Duodenal mucosa (tissue), 2 donors: ENCODE results near the gene STRBP.
"Not testable (repeated sequence)": the region's sequence is repeated elsewhere in the genome, so short reads cannot be mapped to it uniquely, and the experiment has no call there.

Source experiments
- H3K27ac ChIP-seq: one replicate; pipeline ENCODE4 v1.7.0; 2013; ENCODE audit warnings: low read depth, low read length
- H3K27me3 ChIP-seq, 2 donors: one replicate each; pipeline ENCODE4 v1.7.0; 2013; ENCODE audit warnings: low read length in 2 of 2, control low read depth in 1 of 2; ENCODE audit not compliant: insufficient read depth in 2 of 2, control insufficient read depth in 1 of 2
- H3K36me3 ChIP-seq, 2 donors: one replicate each; pipeline ENCODE4 v1.7.0; 2013; ENCODE audit warnings: low read length in 2 of 2, control low read depth in 1 of 2; ENCODE audit not compliant: insufficient read depth in 2 of 2, control insufficient read depth in 1 of 2
- H3K4me1 ChIP-seq, 2 donors: one replicate each; pipeline ENCODE4 v1.7.0; 2013; ENCODE audit warnings: low read length in 2 of 2, control low read depth in 1 of 2; ENCODE audit not compliant: insufficient read depth in 2 of 2, control insufficient read depth in 1 of 2
- H3K4me3 ChIP-seq, 2 donors: one replicate each; pipeline ENCODE4 v1.7.0; 2013; ENCODE audit warnings: low read length in 2 of 2, low read depth in 1 of 2
- H3K9ac ChIP-seq, 2 donors: one replicate each; pipeline ENCODE4 v1.7.0; 2013; ENCODE audit warnings: low read length in 2 of 2, low read depth in 1 of 2
- H3K9me3 ChIP-seq, 2 donors: one replicate each; pipeline ENCODE4 v1.7.0; 2013; ENCODE audit warnings: low read length in 2 of 2, control low read depth in 1 of 2; ENCODE audit not compliant: control insufficient read depth in 1 of 2

Gene STRBP

GRCh38 chr9:123283455-123283854 lies 15.1 kb upstream of the STRBP start:
- H3K4me3 ChIP-seq = no peak overlapping the region
- peaks cover 5 to 10% of the 10 kb centered on the region in 2 donors for H3K27me3 ChIP-seq
- H3K36me3 ChIP-seq = no peaks in the 10 kb centered on the region

DNA sequence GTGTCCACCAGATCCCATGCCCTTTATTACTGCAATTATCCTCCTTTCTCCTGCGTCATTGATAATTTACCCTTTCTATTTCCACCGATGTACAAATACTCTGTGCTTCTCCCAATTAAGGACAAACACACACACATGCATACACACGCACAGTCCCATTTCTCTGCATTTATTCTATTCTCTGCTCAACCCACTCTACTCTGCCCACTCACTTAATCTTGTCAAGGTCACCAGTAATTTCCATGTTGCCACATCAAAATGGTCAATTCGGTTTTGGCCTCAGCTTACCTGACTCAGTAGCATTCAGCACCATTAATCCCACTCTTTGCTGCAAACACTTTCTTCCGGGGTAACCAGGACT lies 14.6 kb upstream of the STRBP start:
- Histone ChIP-seq H3K36me3 (no peaks in the 10 kb centered on the region), H3K4me3 (no peak overlapping the region), H3K9ac (no peak overlapping the region), H3K27me3 (peaks cover 5 to 10% of the 10 kb centered on the region in 2 donors), H3K9me3 (no peaks in the 10 kb centered on the region), H3K27ac (no peak overlapping the region), H3K4me1 (peaks cover 0 to 3% of the 10 kb centered on the region in 2 donors)

More at GRCh38 chr9:123283455-123283854, 15.1 kb upstream of the STRBP start:
- H3K9me3 ChIP-seq = no peaks in the 10 kb centered on the region
- no peak overlapping the region for H3K9ac ChIP-seq
- no peak overlapping the region for H3K27ac ChIP-seq
- H3K4me1 ChIP-seq = peaks cover 0 to 3% of the 10 kb centered on the region in 2 donors

DNA sequence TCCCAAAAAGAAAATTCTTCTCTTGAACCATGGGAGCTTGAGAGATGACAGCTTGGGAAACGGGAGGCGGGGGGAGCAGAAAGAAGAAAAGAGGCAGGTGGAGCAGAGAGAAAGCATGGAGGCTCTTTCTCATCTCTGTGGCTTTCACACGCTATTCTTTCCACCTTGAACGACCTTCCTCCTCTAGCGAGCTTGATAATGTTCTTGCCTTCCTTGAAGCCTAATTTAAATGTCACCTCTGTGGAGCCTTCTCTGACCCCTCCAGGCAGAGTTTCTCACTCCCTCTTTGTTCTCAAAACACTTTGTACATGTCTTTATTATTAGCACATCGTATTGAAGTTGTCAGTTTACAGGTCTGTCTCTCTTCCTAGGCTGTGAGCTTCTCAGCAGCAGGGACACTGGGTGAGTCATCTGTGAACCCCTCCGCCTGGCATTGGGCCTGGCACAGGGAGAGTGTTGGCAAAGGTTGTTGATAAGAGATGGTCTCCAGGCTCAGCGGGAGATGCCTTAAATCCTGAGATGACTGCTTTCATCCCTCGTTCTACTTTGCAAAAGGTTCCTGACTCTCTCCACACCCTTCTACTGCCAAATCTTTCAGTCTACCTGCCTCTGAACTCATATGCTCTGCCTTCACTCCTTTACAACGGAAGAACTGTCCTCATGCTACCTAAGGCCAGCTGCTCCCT lies 14.1 kb upstream of the STRBP start:
- H3K4me3 ChIP-seq = no peak overlapping the region
- H3K9me3 ChIP-seq = no peaks in the 10 kb centered on the region
- no peaks in the 10 kb centered on the region for H3K36me3 ChIP-seq
- H3K9ac ChIP-seq = no peak overlapping the region
- peaks cover 5 to 10% of the 10 kb centered on the region in 2 donors for H3K27me3 ChIP-seq
- H3K27ac ChIP-seq = no peak overlapping the region
- peaks cover 0 to 3% of the 10 kb centered on the region in 2 donors for H3K4me1 ChIP-seq

DNA sequence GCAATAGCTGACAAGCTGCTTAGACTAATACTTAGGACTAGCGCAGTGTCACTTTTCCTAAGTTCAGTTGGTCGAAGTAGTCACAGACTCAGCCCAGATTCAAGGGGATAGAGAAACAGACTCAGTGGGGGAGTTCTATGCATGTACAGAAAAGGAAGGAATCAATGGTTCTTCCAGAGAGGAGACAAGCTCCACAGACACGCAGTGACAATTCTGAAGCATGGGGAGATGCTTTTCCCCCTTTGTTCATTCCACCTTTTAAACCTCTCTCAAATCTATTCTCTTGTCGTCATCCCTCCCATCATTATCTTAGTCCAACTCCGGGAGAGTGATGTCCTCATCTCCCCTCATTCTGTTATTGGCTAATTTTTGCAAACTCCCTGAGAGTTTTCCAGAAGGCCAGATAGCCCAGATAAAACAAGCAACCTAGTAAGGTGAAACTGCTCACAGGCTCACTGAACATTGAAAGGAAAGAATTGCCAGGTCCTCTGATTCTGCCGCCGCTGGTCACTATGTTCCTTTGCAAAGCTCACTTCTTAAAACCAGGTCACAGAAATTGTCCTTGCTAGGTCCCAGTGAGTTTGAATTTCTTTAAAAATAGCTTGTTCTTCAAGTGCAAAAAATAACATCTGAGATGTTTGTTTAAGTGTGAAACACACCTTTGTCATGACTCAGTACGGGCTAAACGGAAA lies 13.4 kb upstream of the STRBP start:
- no peaks in the 10 kb centered on the region for H3K36me3 ChIP-seq
- no peak overlapping the region for H3K4me3 ChIP-seq
- peaks cover 0 to 3% of the 10 kb centered on the region in 2 donors for H3K4me1 ChIP-seq
- no peaks in the 10 kb centered on the region for H3K9me3 ChIP-seq
- H3K9ac ChIP-seq = no peak overlapping the region
- H3K27ac ChIP-seq = no peak overlapping the region
- peaks cover 5 to 10% of the 10 kb centered on the region in 2 donors for H3K27me3 ChIP-seq

GRCh38 chr9:123278879-123279493 lies 10.6 kb upstream of the STRBP start:
- not testable (repeated sequence) for H3K4me1 ChIP-seq, H3K27ac ChIP-seq, H3K9ac ChIP-seq, H3K9me3 ChIP-seq, H3K27me3 ChIP-seq, H3K36me3 ChIP-seq, H3K4me3 ChIP-seq

- Histone ChIP-seq H3K4me1 (peaks cover 0 to 3% of the 10 kb centered on the region in 2 donors), H3K27me3 (peaks cover 8 to 10% of the 10 kb centered on the region in 2 donors), H3K4me3 (no peak overlapping the region), H3K9ac (no peak overlapping the region), H3K27ac (no peak overlapping the region), H3K9me3 (no peaks in the 10 kb centered on the region), H3K36me3 (no peaks in the 10 kb centered on the region)
Observed at GRCh38 chr9:123278361-123278760, 10.0 kb upstream of the STRBP start.

- Histone ChIP-seq H3K9ac (no peak overlapping the region), H3K27me3 (peaks cover 1 to 4% of the 10 kb centered on the region in 2 donors), H3K4me3 (no peak overlapping the region), H3K36me3 (no peaks in the 10 kb centered on the region), H3K4me1 (no peaks in the 10 kb centered on the region), H3K27ac (no peak overlapping the region), H3K9me3 (no peaks in the 10 kb centered on the region)
Observed at GRCh38 chr9:123276551-123276950, 8.2 kb upstream of the STRBP start.

DNA sequence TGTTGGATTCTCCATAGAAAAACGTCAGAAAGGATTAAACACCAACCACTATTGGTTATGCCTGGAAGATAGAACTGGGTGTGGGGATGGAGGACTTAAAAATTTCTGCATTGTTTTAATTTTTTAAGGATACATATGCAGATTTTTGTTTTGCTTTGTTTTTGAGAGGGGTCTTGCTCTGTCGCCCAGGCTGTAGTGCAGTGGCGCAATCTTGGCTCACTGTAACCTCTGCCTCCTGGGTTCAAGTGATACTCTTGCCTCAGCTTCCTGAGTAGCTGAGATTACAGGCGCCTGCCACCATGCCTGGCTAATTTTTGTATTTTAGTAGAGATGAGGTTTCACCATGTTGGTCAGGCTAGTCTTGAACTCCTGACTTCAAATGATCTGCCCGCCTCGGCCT lies 2.7 kb upstream of the STRBP start:
- H3K36me3 ChIP-seq, H3K9ac ChIP-seq, H3K4me3 ChIP-seq, H3K27ac ChIP-seq, H3K9me3 ChIP-seq, H3K27me3 ChIP-seq: not testable (repeated sequence)
- peaks cover 13 to 21% of the 10 kb centered on the region in 2 donors for H3K4me1 ChIP-seq

GRCh38 chr9:123269281-123269680 lies 895 bp upstream of the STRBP start:
- Histone ChIP-seq H3K27ac (peak overlapping the region; percentile 56), H3K9me3 (no peaks in the 10 kb centered on the region), H3K4me3 (peak overlapping the region; percentile 81 to 85)

GRCh38 chr9:123268199-123268464 lies 254 bp downstream of the STRBP start:
- H3K27ac ChIP-seq = peak overlapping the region; percentile 42

More at GRCh38 chr9:123269281-123269680, 895 bp upstream of the STRBP start:
- H3K4me1 ChIP-seq = peaks cover 19 to 21% of the 10 kb centered on the region in 2 donors
- H3K9ac ChIP-seq = peak overlapping the region; percentile 57 to 69
- no peaks in the 10 kb centered on the region for H3K36me3 ChIP-seq
- H3K27me3 ChIP-seq = no peaks in the 10 kb centered on the region

More at GRCh38 chr9:123268199-123268464, 254 bp downstream of the STRBP start:
- peaks cover 20 to 21% of the 10 kb centered on the region in 2 donors for H3K4me1 ChIP-seq
- peak overlapping the region; percentile 25 to 56 for H3K9ac ChIP-seq
- peak overlapping the region; percentile 62 to 78 for H3K4me3 ChIP-seq
- no peaks in the 10 kb centered on the region for H3K36me3 ChIP-seq
- no peaks in the 10 kb centered on the region for H3K9me3 ChIP-seq
- no peaks in the 10 kb centered on the region for H3K27me3 ChIP-seq
